B cell (primary cell): ENCODE data around the gene IL12RB1.

ENCODE experiments used
- EZH2 ChIP-seq: IDR thresholded peaks from 2 replicates; pipeline ENCODE4 v1.6.1; 2012; ENCODE audit warnings: borderline replicate concordance, low read depth, mild to moderate bottlenecking, moderate library complexity, low read length; ENCODE audit not compliant: insufficient read depth, poor library complexity, severe bottlenecking
- TF ChIP-seq, protein P1 (sequence below): fragments of 200-600 bp; IDR thresholded peaks from one replicate; pipeline ENCODE4 v1.8.0; 2022; ENCODE audit warnings: antibody characterized with exemption, mild to moderate bottlenecking

DNA sequence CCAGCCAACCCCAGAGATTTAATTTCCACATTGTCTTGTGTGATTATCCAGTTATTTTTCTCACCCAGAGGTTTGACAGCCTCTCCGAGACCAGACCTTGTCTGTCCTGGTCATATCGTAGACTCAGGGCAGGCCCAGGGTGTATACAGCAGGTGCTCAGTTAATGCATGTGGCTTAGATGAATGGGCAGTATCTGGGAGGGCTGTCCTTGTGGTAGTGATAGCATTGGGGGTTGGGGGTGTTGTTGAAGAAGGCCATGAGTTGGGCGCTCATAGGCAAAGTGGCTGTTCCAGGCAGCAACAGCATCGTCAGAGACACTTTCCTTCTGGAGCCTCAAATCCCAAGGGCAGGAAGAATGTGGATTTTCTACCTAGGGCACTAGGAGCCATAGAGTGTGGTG lies 27.7 kb upstream of the IL12RB1 start:
- TF ChIP-seq EZH2: no peak
- TF ChIP-seq, protein P1, sequence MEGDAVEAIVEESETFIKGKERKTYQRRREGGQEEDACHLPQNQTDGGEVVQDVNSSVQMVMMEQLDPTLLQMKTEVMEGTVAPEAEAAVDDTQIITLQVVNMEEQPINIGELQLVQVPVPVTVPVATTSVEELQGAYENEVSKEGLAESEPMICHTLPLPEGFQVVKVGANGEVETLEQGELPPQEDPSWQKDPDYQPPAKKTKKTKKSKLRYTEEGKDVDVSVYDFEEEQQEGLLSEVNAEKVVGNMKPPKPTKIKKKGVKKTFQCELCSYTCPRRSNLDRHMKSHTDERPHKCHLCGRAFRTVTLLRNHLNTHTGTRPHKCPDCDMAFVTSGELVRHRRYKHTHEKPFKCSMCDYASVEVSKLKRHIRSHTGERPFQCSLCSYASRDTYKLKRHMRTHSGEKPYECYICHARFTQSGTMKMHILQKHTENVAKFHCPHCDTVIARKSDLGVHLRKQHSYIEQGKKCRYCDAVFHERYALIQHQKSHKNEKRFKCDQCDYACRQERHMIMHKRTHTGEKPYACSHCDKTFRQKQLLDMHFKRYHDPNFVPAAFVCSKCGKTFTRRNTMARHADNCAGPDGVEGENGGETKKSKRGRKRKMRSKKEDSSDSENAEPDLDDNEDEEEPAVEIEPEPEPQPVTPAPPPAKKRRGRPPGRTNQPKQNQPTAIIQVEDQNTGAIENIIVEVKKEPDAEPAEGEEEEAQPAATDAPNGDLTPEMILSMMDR: no peak
